H4 (cell line): Measurements from ENCODE around the gene LASP1. TPM values are rescaled to one million over a fixed set of nuclear protein-coding genes. Genes with fewer than 3 reads are reported as not detected.
"Not testable (repeated sequence)": the region's sequence is repeated elsewhere in the genome, so short reads cannot be mapped to it uniquely, and the experiment has no call there.

Source experiments
- DNase-seq: peaks from one replicate; pipeline ENCODE4 v3.0.0-alpha.2; 2015; ENCODE audit warnings: low spot score
- total RNA-seq: library from RNA; depleted of rRNA; stranded (reverse); fragments of >200 nt; shearing (Covaris generic); gene quantifications from 2 replicates; pipeline ENCODE4 v1.2.3, GENCODE V29; 2014; rRNA removed

LASP1 gene
- total RNA-seq, result 99.0 and 133 TPM in 2 replicates

GRCh38 chr17:38869526-38870258, at the start of gene LASP1:
LASP1 (plus strand) TSS chr17:38870058; CDS start chr17:38870190, 132 bp downstream.
- peak; percentile 73 for DNase-seq

GRCh38 chr17:38824899-38825761, 44.7 kb upstream of the LASP1 start, which contains the start of gene CWC25:
CWC25 (minus strand) TSS chr17:38825321; CDS start chr17:38825183, 138 bp downstream.
- DNase-seq, result peak; percentile 92

GRCh38 chr17:38825762-38826247, 44.1 kb upstream of the LASP1 start:
- no peak for DNase-seq

GRCh38 chr17:38844261-38844757, 25.5 kb upstream of the LASP1 start:
- DNase-seq, result no peak

- DNase-seq, result no peak
Observed at GRCh38 chr17:38848557-38848891, 21.3 kb upstream of the LASP1 start.

- DNase-seq, result no peak
Observed at GRCh38 chr17:38848939-38849605, 20.8 kb upstream of the LASP1 start.

GRCh38 chr17:38850374-38850773, 19.5 kb upstream of the LASP1 start:
- no peak for DNase-seq

- DNase-seq, result no peak
Observed at GRCh38 chr17:38851434-38851833, 18.4 kb upstream of the LASP1 start.

GRCh38 chr17:38852771-38853291, 17.0 kb upstream of the LASP1 start:
- no peak for DNase-seq

GRCh38 chr17:38853292-38854219, 16.3 kb upstream of the LASP1 start, which contains the start of gene RPL23:
RPL23 (minus strand) TSS chr17:38853721; CDS start chr17:38853710, 11 bp downstream.
- DNase-seq, result peak; percentile 96

- not testable (repeated sequence) for DNase-seq
Observed at GRCh38 chr17:38855101-38855714, 14.7 kb upstream of the LASP1 start.

- no peak for DNase-seq
Observed at GRCh38 chr17:38857271-38857670, 12.6 kb upstream of the LASP1 start.

- DNase-seq, result no peak
Observed at GRCh38 chr17:38861399-38861843, 8.4 kb upstream of the LASP1 start.

- no peak for DNase-seq
Observed at GRCh38 chr17:38864636-38865398, 5.0 kb upstream of the LASP1 start.

GRCh38 chr17:38867179-38867967, 2.5 kb upstream of the LASP1 start:
- DNase-seq, result peak; percentile 42

GRCh38 chr17:38867968-38868816, 1.7 kb upstream of the LASP1 start:
- DNase-seq, result no peak

- peak; percentile 84 for DNase-seq
Observed at GRCh38 chr17:38868817-38869525, 887 bp upstream of the LASP1 start.
